PFSK-1 (cell line): Measurements from ENCODE around the gene OARD1.

Experiments used
- FOXP2 ChIP-seq: optimal IDR thresholded peaks from 2 replicates; pipeline ENCODE3; 2011; ENCODE audit warnings: borderline replicate concordance, control low read depth, inconsistent platforms; ENCODE audit not compliant: insufficient read depth; ENCODE audit errors: extremely low read length, extremely low read depth
- POLR2AphosphoS5 ChIP-seq: IDR thresholded peaks from 2 replicates; pipeline ENCODE4 v1.6.1; 2012; ENCODE audit warnings: low read depth, mild to moderate bottlenecking, control low read depth, low read length, moderate library complexity
- SIN3A ChIP-seq: IDR thresholded peaks from 2 replicates; pipeline ENCODE4 v1.6.1; 2012; ENCODE audit warnings: mild to moderate bottlenecking, low read length, moderate library complexity, borderline replicate concordance; ENCODE audit not compliant: insufficient read depth
- TAF1 ChIP-seq: IDR thresholded peaks from 2 replicates; pipeline ENCODE4 v1.6.1; 2012; ENCODE audit warnings: low read length, control low read depth, borderline replicate concordance; ENCODE audit not compliant: insufficient read depth
- TF ChIP-seq, protein P1 (sequence below), 2 experiments: IDR thresholded peaks; 2 replicates each; pipeline versions ENCODE4 v1.6.1 to v1.8.0; 2011 to 2012; ENCODE audit warnings: low read depth in 2 of 2, low read length in 2 of 2, control low read depth in 1 of 2, inconsistent platforms in 1 of 2, mild to moderate bottlenecking in 1 of 2, moderate library complexity in 1 of 2; ENCODE audit not compliant: insufficient read depth in 1 of 2

Gene OARD1

DNA sequence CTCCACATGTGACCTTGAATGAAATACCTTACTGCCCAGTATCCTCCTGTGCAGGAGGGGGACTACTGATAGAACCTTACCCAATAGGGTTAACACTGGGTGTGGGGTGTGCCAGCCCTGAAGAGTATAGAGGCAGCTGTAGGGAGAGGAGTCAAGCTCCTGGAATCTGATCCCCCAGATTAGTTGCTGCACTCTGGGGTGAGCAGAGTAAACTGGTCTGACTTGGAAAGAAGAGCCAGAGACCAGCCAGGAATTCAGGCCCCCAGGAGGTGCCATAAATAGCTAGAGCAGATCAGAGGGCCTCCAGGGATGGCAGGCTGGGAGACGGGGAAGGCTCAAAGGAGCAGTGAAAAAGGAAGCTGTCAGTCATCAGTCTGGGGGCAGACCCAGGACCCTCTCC lies 22.6 kb downstream of the OARD1 start:
- TF ChIP-seq POLR2AphosphoS5, result no peak
- TF ChIP-seq, protein P1, sequence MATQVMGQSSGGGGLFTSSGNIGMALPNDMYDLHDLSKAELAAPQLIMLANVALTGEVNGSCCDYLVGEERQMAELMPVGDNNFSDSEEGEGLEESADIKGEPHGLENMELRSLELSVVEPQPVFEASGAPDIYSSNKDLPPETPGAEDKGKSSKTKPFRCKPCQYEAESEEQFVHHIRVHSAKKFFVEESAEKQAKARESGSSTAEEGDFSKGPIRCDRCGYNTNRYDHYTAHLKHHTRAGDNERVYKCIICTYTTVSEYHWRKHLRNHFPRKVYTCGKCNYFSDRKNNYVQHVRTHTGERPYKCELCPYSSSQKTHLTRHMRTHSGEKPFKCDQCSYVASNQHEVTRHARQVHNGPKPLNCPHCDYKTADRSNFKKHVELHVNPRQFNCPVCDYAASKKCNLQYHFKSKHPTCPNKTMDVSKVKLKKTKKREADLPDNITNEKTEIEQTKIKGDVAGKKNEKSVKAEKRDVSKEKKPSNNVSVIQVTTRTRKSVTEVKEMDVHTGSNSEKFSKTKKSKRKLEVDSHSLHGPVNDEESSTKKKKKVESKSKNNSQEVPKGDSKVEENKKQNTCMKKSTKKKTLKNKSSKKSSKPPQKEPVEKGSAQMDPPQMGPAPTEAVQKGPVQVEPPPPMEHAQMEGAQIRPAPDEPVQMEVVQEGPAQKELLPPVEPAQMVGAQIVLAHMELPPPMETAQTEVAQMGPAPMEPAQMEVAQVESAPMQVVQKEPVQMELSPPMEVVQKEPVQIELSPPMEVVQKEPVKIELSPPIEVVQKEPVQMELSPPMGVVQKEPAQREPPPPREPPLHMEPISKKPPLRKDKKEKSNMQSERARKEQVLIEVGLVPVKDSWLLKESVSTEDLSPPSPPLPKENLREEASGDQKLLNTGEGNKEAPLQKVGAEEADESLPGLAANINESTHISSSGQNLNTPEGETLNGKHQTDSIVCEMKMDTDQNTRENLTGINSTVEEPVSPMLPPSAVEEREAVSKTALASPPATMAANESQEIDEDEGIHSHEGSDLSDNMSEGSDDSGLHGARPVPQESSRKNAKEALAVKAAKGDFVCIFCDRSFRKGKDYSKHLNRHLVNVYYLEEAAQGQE (IDR thresholded peaks at IDR 0.05; ENCODE audit: insufficient read depth in 1 of 2, low read depth in 2 of 2, low read length in 2 of 2), result no peak
- TF ChIP-seq FOXP2, result no peak
- TF ChIP-seq SIN3A, result no peak
- no peak for TF ChIP-seq TAF1

DNA sequence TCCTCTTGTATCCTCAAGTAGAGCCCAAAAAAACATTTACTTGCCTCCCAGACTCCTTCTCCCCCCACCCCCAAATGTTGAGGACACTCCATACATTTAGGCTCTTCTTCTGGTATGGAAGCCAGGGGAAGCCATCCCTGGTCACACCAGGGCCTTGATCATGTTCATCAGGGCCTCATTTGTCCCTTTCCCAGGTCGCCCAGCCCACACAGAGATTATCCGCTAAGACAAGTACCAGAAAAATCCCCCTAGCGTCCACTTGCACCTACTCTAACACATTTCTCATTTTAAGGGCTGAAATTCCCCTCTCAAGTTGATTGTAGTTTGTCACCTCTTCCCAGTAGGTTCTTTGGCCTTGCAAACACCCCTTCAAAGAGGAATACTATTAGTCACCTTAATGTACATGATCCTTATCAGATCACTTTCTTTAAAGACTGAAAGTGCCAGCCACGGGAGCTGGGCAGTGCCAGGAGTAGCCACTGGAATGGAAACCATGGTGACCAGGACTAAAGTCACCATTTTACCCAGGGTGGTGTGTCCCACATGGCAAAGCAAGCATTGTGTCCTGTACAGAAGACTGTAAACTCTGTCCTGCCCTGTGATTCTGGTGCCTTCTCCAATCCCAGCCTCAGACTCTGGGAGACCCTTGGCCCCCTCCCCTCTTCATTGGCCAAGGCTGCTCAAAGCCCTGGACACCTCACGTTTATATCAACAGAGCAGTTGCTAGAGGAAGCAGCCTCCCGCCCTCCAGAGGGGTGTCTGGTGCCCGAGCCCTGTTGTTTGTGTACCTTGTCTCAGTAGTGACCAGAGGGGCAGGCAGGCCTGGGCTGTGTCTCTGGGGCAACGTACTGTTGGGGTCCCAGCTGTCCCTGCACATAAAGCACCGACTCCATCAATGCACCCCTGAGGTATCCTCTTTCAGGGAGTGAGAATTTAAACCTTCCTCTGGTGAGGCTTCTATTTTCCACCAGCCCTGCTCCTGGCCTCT lies 24.1 kb downstream of the OARD1 start:
- no peak for TF ChIP-seq SIN3A

DNA sequence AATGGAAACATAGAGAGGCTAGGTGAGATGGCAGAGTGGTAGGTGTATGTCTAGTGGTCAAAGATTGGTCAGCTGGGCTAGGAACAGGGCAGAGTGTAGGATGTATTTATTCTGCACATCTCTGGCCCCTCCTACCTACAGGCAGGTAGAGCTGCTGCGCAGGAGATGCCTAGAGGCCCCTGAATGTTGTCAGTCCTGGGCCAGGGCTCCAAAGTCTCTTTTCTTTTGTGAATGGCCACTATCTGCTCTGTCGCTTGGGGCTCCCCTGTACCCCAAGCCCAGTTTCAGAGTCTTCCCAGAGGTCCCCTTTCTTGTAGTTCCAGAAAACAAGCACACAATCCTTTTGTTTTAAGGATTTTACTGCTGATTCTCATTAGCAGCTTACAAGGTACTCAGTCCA lies 24.9 kb downstream of the OARD1 start:
- TF ChIP-seq TAF1, result no peak
- no peak for TF ChIP-seq FOXP2
- TF ChIP-seq POLR2AphosphoS5, result no peak
- TF ChIP-seq SIN3A, result no peak
- TF ChIP-seq, protein P1 (IDR thresholded peaks at IDR 0.05; ENCODE audit: insufficient read depth in 1 of 2, low read depth in 2 of 2, low read length in 2 of 2), result no peak

DNA sequence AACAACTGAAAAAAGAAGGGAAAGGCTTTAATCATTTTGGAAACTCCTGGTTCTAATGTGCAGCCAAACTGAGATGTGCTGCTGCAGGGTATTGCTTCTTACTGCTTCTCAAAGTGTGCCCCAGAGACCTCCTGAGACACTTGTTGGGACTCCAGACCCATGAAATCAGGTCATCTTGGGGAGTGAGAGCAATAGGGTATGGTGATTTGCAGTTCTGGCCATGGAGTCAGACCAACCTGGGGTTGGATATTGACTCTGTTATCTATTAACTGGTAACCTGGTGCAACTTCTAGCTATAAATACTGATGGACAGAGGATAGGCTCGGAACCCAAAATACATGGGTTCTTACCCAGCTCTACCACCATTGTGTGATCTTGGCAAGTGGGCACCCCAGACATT lies 26.1 kb downstream of the OARD1 start:
- no peak for TF ChIP-seq POLR2AphosphoS5
- TF ChIP-seq, protein P1 (IDR thresholded peaks at IDR 0.05; ENCODE audit: insufficient read depth in 1 of 2, low read depth in 2 of 2, low read length in 2 of 2), result no peak
- no peak for TF ChIP-seq SIN3A
- no peak for TF ChIP-seq TAF1
- no peak for TF ChIP-seq FOXP2

GRCh38 chr6:41045664-41046063 lies 26.5 kb downstream of the OARD1 start:
- no peak for TF ChIP-seq FOXP2
- TF ChIP-seq, protein P1 (IDR thresholded peaks at IDR 0.05; ENCODE audit: insufficient read depth in 1 of 2, low read depth in 2 of 2, low read length in 2 of 2), result no peak
- no peak for TF ChIP-seq SIN3A
- TF ChIP-seq POLR2AphosphoS5, result no peak
- no peak for TF ChIP-seq TAF1
